ENCODE data around the gene JAKMIP1. TPM values are rescaled to one million over a fixed set of nuclear protein-coding genes. Genes with fewer than 3 reads are reported as not detected.

JAKMIP1 gene
- polyA plus RNA-seq, 1 donor from 2014 or later, result 1.9 TPM

DNA sequence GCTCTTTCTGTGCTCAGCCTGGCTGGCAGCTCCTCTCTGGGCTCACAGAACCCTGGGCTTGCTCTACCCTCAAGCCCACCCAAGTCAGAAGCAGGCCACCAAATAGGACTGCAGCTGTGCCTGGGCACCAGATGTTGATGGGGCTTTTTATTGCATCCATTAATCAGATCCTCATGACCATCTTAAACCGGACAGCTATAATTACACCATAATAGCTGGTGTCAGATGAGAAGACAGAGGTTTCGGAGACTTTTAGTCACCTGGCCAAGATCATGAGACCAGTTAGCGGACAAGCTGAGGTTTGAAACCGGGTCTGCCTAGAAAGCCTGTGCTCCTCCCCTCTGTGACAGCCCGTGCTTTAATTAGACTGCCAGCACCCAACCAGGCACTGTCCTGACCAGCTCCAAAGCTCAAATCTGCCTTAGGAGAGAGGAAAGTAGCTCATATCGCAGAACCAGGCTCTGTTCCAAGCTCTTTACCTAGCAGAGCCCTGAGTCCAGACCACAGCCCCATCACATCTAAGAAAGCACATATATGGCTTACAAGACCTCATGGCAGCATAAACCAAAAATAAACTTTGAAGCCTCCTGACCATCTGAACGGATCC lies 88.9 kb downstream of the JAKMIP1 start:
- peaks cover 0 to 2% (median 0%) of the 10 kb centered on the region in 3 donors for H3K9me3 Mint-ChIP-seq
- H3K4me1 Mint-ChIP-seq, result no peaks in the 10 kb centered on the region
- no peak overlapping the region for H3K27ac Mint-ChIP-seq
- peaks cover 2% of the 10 kb centered on the region for H3K27me3 Mint-ChIP-seq
- H3K4me3 Mint-ChIP-seq, result no peak overlapping the region
- H3K36me3 Mint-ChIP-seq, result peaks cover 4% of the 10 kb centered on the region

DNA sequence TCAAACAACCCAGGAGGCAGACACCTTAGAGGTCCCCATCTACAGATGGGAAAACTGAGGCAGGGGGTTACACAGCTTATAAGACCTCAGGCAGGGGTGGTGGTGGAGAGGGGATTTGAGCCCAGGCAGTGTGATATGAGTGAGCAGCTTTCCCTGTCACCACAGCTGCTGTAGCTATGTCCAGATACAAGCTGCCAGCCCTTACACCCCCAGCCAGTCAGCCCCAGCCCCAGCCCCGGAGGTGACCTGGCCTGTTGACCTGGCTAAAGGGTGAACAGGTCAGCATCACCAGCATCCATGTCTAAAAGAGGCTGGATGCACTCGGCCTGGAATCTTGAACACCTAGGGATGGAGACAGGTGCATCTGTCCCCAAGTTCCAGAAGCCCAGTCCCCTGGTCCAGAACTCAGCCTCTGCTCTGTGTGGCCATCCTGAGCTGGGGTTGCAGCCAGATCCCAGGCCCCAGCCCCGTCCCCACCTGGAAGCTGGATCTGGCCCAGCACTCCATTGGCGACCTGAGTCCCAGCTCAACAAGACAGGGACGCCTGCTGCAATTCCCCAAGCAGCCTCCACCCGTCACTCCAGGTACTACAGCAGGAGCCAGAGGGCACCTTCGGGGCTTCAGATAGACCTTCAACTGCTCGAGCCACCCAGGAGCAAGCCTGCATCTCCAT lies 89.5 kb downstream of the JAKMIP1 start:
- no peak overlapping the region for H3K4me3 Mint-ChIP-seq
- H3K9me3 Mint-ChIP-seq, result peaks cover 0 to 2% (median 0%) of the 10 kb centered on the region in 3 donors

DNA sequence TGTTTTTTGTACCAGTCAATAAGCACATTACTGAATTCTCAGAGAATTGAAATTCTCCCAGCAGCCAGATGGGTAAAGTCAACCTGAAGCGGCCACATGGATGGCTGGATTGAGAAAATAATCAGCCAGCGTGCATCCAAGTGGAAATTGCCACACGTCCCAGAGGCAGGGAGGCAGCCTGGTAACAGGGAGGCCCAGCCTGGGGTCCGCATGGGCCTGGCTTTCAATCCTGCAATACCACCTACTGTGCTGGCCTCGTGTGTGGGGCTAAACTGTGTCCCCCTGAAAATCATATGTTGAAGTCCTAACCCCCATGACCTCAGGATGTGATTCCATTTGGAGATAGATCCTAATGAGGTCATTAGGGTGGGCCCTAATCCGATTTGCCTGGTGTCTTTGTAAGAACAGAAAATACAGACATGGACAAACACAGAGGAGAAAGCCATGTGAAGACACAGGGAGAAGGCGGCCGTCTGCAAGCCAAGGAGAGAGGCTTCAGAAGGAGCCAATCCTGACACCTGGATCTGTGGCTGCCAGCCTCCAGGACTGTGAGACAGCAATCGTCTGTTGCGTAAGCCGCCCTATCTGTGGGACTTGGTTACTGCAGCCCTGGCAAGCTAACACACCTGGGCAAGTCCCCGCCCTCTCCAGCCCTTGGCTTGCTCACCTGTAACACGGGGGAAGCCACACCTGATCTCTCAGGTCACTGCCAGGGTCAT lies 90.3 kb downstream of the JAKMIP1 start:
- H3K27me3 Mint-ChIP-seq, result no peaks in the 10 kb centered on the region
- H3K4me1 Mint-ChIP-seq, result no peaks in the 10 kb centered on the region
- peaks cover 0 to 2% (median 0%) of the 10 kb centered on the region in 3 donors for H3K9me3 Mint-ChIP-seq
- no peak overlapping the region for H3K4me3 Mint-ChIP-seq
- H3K36me3 Mint-ChIP-seq, result peaks cover 5% of the 10 kb centered on the region
- H3K27ac Mint-ChIP-seq, result no peak overlapping the region

More for the DNA sequence above, 89.5 kb downstream of the JAKMIP1 start:
- H3K27ac Mint-ChIP-seq, result no peak overlapping the region
- no peaks in the 10 kb centered on the region for H3K27me3 Mint-ChIP-seq
- no peaks in the 10 kb centered on the region for H3K4me1 Mint-ChIP-seq
- peaks cover 5% of the 10 kb centered on the region for H3K36me3 Mint-ChIP-seq

DNA sequence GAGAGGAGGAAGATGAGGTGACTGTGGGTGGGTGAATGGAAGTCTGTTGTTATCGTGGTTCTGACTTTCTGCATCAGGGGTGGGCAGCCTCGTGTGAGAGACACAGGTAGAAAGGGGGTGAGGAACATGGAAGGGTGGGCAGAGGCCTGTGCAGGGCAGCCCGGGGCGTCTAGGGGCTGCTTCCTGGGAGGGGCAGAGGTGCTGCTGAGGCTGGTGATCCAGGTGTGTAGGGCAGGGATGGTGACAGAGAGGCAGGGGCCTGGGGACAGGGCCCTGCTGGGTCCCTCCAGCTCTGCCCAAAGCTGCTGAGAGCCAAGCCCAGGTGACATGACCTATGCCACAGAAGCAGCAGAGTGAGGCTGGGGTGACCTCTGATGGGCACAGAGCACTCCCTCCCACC lies 92.5 kb downstream of the JAKMIP1 start:
- H3K36me3 Mint-ChIP-seq, result peaks cover 5% of the 10 kb centered on the region
- H3K4me1 Mint-ChIP-seq, result no peaks in the 10 kb centered on the region
- H3K27me3 Mint-ChIP-seq, result peaks cover 2% of the 10 kb centered on the region
- H3K27ac Mint-ChIP-seq, result no peak overlapping the region
- H3K4me3 Mint-ChIP-seq, result no peak overlapping the region
- H3K9me3 Mint-ChIP-seq, result peaks cover 0 to 5% (median 0%) of the 10 kb centered on the region in 3 donors

DNA sequence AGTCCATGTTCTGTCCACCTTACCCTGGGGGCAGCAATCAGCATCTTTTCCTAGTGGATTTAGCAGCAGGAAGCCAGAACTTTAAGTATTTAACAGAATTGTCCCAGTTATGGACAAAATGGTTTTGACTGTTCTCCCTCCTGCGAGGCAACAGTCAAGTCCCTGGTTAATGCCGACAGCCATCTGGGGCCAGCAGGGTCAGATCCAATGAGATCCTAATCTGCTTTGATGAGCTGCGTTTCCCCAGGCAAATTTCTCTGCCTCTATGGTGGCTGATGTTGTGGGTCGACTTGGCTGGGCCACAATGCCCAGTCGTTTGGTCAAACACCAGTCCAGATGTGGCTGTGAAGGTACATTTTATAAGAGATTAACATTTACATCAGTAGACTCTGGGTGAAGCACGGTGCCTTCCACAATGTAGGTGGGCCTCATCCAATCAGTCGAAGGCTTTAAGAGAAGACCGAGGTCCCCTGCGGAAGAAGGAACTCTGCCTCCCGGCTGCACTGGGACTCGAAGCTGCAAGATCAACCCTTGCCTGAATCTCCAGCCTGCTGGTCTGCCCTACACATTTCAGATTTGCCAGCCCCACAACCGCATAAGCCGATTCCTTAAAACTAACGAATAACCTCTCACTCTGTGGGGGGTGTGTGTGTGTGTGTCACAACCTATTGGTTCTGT lies 93.1 kb downstream of the JAKMIP1 start:
- Mint-ChIP-seq H3K27ac (no peak overlapping the region), H3K36me3 (peaks cover 5% of the 10 kb centered on the region), H3K4me1 (no peaks in the 10 kb centered on the region), H3K9me3 (peaks cover 0 to 5% (median under 1%) of the 10 kb centered on the region in 3 donors), H3K4me3 (no peak overlapping the region), H3K27me3 (peaks cover 2% of the 10 kb centered on the region)

DNA sequence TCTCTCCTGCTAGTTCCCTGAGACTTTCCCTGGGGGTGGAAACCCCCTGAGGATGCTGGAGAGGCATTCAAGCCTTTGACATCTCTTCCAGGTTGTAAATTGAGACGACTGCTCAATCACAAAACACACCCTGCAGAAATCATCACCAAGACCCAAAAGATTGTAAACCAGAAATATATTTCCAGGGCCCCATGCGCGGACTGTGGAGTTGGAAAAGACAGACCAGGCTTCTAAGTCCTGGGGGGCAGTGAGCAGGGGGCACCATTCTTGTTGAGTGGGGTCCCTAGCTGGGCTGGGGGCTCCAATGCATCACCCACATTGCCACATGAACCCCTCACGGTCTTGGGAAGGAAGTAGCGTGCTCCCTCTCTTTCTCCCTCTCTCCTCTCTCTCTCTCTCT lies 94.2 kb downstream of the JAKMIP1 start:
- Mint-ChIP-seq H3K4me1 (no peaks in the 10 kb centered on the region), H3K9me3 (peaks cover 0 to 7% (median 5%) of the 10 kb centered on the region in 3 donors), H3K27me3 (peaks cover 2% of the 10 kb centered on the region), H3K36me3 (peaks cover 3% of the 10 kb centered on the region), H3K27ac (no peak overlapping the region), H3K4me3 (no peak overlapping the region)

DNA sequence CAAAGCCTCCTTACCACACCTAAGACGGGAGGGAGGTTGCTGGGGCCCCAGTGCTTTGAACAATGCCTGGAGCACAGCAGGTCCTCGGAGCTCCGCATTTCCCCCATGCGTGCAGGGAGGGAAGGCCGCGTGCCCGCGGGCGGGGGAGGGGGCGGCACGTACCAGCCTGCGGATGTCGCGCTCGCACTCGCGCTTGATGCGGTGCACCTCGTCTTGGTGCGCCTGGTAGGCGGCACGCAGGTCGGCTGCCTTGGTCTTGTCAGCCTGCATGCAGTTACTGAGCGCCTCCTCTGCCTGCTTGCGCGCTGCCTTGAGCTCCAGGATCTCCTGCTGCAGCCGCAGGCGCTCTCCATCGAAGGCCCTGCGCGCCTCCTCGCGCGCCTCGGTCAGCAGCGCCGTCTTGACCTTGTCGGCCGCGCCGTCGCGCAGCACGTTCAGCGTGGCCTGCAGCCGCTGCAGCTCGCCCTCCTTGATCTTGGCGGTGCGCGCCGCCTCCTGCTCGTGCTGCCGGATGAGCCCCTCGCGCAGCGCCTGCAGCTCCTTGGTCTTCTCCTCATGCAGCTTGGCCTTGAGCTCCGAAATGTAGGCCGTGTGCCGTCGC lies 94.9 kb downstream of the JAKMIP1 start:
- Mint-ChIP-seq H3K9me3 (peaks cover 0 to 11% (median 5%) of the 10 kb centered on the region in 3 donors), H3K4me1 (no peaks in the 10 kb centered on the region), H3K27ac (no peak overlapping the region), H3K36me3 (peaks cover 3% of the 10 kb centered on the region), H3K27me3 (peaks cover 2% of the 10 kb centered on the region), H3K4me3 (no peak overlapping the region)

DNA sequence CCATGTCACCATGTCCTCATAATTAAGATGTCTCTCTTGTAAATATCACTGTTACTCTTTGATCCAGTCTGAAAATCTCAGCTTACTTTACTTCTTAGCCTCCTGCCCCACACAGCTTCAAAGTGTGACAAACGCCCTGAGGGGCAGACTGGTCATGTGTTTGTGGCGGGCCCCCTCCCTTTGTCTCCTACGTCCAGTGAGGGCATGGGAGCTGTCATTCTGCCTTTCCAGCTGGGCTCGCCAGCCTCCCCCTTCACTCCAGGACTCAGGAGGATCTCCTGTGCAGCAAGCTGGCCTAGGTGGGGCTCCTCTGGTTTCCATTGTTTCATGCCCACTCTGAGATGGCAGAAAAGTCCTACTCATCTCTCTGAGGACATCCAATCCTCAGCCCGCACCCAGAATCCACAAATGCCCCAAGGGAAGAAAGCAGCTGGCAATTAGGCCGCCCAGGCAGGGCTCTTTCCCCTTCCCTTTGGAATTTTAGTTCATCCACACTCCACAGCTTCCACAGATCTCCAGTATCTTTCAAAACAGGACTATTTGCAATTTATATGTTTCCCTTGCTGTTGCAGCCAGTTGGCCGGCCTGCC lies 95.7 kb downstream of the JAKMIP1 start:
- Mint-ChIP-seq H3K27me3 (peaks cover 2% of the 10 kb centered on the region), H3K27ac (no peak overlapping the region), H3K36me3 (peaks cover 3% of the 10 kb centered on the region), H3K4me3 (no peak overlapping the region), H3K9me3 (peaks cover 0 to 11% (median 5%) of the 10 kb centered on the region in 3 donors), H3K4me1 (no peaks in the 10 kb centered on the region)

DNA sequence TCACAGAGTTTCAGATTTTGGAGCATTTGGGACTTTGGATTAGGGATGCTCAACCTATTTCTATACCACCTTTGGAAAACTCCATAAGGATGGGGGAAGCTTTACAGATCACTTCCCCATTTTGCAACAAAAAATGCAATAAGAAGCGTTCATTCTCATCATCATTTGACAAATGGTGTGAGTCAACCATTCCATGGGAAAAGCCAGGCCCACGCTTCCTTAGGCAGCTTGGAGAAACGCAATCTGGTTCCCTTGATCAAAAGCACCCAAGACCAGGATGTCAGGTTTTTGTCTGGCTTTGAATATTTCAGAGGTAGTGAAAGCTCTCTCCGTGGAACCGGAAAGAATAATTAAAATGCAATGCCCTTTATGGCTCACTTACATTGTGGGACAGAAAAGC lies 102.8 kb downstream of the JAKMIP1 start:
- no peaks in the 10 kb centered on the region for H3K4me1 Mint-ChIP-seq
- no peak overlapping the region for H3K4me3 Mint-ChIP-seq
- peaks cover 5 to 16% (median 6%) of the 10 kb centered on the region in 3 donors for H3K9me3 Mint-ChIP-seq
- H3K27ac Mint-ChIP-seq, result no peak overlapping the region
- H3K36me3 Mint-ChIP-seq, result no peaks in the 10 kb centered on the region
- H3K27me3 Mint-ChIP-seq, result no peaks in the 10 kb centered on the region

DNA sequence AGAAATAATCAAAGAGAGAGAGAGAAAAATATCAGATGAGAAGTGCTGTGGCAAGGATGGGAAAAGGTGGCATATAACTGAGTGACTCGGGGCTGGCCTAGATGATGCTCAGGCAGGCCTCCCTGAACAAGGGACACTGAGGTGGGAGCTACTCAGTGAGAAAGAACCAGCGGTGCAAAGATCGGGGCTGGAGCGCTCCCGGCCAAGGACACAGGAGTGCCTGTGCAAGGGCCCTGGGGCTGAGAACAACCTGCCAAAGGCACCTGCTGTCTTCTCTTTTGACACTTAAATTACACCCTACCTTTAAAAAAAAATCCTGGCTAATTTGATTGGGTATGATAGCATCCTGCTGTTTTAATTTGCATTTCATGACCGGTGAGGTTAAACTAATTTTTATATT lies 104.5 kb downstream of the JAKMIP1 start:
- Mint-ChIP-seq H3K27me3 (no peaks in the 10 kb centered on the region), H3K36me3 (no peaks in the 10 kb centered on the region), H3K4me1 (no peaks in the 10 kb centered on the region), H3K9me3 (peaks cover 5 to 8% (median 7%) of the 10 kb centered on the region in 3 donors), H3K27ac (no peak overlapping the region), H3K4me3 (no peak overlapping the region)

DNA sequence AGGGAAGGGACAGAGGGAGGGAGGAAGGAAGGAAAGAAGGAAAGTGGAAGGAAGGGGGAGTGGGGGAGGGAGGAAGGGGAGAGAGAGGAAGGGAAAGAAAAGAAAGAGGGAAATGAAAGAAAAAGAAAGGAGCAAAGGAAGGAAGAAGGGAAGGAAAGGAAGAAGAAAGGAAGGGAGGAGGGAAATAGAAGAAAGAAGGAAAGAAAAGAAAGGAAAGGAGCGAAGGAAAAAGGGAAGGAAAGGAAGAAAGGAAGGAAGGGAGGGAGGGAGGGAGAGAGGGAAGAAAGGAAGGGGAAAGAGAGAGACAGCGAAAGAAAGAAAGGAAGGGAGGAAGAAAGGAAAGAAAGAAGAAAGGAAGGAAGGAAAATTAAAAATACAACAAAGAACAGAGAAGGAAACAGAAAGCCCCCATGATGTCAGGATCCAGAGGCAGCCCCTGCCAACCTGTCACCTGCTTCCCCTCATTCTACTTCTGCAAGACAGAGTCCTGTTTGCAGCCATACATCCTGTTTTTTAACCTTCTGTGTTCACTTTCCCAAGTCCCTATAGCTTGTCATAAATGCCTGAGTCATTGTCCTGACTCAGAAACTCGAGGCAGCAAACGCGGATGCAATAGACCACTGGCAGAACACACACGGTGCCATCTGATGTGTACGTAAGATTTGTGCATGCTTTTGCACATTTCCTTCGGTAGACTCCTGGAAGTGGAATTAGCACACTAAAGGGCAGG lies 105.2 kb downstream of the JAKMIP1 start:
- no peak overlapping the region for H3K27ac Mint-ChIP-seq
- no peak overlapping the region for H3K4me3 Mint-ChIP-seq
- H3K36me3 Mint-ChIP-seq, result no peaks in the 10 kb centered on the region
- no peaks in the 10 kb centered on the region for H3K27me3 Mint-ChIP-seq
- peaks cover 5 to 10% (median 5%) of the 10 kb centered on the region in 3 donors for H3K9me3 Mint-ChIP-seq
- H3K4me1 Mint-ChIP-seq, result no peaks in the 10 kb centered on the region

DNA sequence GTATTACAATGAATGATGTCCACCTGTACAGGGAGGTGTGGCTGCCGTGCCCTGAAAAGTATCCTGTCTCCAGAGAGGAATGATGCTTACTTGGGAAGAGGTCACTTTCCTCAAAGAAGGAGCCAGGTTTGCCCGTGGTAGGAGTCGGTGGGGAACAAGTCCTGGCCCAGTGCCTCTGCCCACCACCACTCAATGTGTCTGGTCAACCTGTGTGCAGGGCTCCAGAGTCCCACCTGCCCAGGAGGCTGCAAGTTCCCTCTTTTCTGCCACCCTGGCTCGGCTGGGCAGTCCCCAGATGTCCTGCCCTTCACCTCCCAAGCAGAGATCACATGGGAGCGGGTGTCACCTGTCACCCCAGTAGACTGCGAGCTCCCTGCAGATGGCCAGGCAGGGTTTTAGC lies 106.7 kb downstream of the JAKMIP1 start:
- Mint-ChIP-seq H3K4me1 (no peaks in the 10 kb centered on the region), H3K9me3 (peaks cover 0 to 7% (median 1%) of the 10 kb centered on the region in 3 donors), H3K36me3 (no peaks in the 10 kb centered on the region), H3K27ac (no peak overlapping the region), H3K27me3 (no peaks in the 10 kb centered on the region), H3K4me3 (no peak overlapping the region)

DNA sequence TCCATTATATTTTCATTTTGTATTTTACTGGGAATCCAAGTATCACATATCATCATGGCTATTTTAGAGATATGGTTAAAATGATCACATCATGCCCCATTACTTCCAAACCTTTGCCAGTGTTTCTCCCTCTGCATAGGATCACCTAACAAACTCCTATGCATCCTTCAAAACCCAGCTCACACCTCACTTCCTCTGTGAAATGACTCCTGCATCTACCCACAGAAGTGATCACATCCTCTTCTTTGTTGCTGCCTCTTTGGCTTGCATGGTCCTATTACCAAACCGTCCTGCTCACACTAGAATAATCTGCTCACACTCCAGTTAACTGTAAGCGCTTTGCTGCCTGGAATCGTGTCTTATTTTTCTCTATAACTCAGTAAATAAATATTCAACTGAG lies 107.4 kb downstream of the JAKMIP1 start:
- H3K4me3 Mint-ChIP-seq, result no peak overlapping the region
- no peak overlapping the region for H3K27ac Mint-ChIP-seq
- H3K4me1 Mint-ChIP-seq, result no peaks in the 10 kb centered on the region
- no peaks in the 10 kb centered on the region for H3K36me3 Mint-ChIP-seq
- no peaks in the 10 kb centered on the region for H3K27me3 Mint-ChIP-seq
- peaks cover 0 to 6% (median 0%) of the 10 kb centered on the region in 3 donors for H3K9me3 Mint-ChIP-seq

DNA sequence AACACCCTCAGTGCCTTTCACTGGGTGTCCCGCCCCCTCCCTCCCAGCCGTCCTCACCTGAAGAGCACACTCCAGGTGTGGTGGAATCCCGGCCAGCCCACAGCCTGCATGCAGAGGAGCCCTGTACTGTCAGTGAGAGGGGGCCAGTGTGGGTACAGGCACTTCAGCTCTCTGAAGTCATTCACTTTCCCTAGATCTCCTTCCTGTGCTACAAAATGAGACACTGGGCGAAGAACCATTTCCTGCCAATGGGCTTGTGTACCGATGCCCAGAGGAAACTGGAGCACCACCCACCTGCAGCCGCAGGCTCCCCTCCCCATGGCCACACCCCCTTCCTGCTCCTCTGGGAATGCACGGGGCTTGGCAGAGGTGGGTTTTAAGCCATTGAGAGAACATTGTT lies 108.2 kb downstream of the JAKMIP1 start:
- no peaks in the 10 kb centered on the region for H3K36me3 Mint-ChIP-seq
- H3K4me3 Mint-ChIP-seq, result no peak overlapping the region
- H3K27ac Mint-ChIP-seq, result no peak overlapping the region

More for the DNA sequence above, 108.2 kb downstream of the JAKMIP1 start:
- Mint-ChIP-seq H3K27me3 (no peaks in the 10 kb centered on the region), H3K9me3 (peaks cover 0 to 6% (median 0%) of the 10 kb centered on the region in 3 donors), H3K4me1 (no peaks in the 10 kb centered on the region)
